Measurements from ENCODE around the gene PPM1H. TPM values are rescaled to one million over a fixed set of nuclear protein-coding genes. Genes with fewer than 3 reads are reported as not detected.

PPM1H gene
- polyA plus RNA-seq, 1 of the 3 experiments (the other 2 are of a cell fraction), result 0.13 TPM

DNA sequence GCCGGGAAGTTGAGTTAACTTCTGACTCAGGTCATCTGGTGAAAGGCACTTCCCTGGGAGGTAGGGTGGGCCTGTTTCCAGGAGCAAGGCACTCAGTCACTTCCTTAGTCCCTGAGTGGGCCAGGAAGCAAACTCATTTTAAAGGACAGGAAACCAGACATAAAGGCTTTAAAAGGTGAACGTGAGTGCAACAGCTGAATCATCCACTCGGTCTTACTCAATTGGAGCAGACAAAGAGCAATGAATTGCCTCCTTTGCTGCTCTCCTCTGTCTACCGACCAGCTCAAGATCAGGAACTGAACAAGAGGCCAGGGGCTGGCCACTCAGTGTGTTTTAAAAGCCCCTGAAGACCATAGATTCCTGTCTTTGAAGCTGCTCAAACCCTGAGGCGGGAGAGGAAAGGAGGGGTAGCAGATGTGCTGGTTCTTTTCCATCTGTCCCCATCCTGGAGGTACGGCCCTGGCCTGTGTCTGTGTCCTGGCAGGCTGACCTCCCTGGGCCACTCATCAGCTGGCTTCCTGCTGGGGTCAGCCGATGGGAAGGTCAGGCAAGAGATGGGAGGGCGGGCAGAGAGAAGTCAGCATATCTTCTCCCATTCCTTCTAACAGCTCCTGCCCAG is 148.9 kb downstream of the PPM1H start (continued):
- TF ChIP-seq, protein P1, sequence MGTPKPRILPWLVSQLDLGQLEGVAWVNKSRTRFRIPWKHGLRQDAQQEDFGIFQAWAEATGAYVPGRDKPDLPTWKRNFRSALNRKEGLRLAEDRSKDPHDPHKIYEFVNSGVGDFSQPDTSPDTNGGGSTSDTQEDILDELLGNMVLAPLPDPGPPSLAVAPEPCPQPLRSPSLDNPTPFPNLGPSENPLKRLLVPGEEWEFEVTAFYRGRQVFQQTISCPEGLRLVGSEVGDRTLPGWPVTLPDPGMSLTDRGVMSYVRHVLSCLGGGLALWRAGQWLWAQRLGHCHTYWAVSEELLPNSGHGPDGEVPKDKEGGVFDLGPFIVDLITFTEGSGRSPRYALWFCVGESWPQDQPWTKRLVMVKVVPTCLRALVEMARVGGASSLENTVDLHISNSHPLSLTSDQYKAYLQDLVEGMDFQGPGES (IDR thresholded peaks at IDR 0.05; ENCODE audit: low read depth, low read length), result no peak
- TF ChIP-seq ELF1 (IDR thresholded peaks at IDR 0.05) (peak; percentile 69), MEF2A (IDR thresholded peaks at IDR 0.05; ENCODE audit: borderline replicate concordance, low read depth) (peak; percentile 60; the same call in 1 of the 2 replicates), GABPA (IDR thresholded peaks at IDR 0.05; ENCODE audit: low read depth) (peak; percentile 45), RFX5 (IDR thresholded peaks at IDR 0.05; ENCODE audit: low read length) (peak; percentile 60), EP300 (IDR thresholded peaks at IDR 0.05; ENCODE audit: borderline replicate concordance in 1 of 2, low read depth in 1 of 2, low read length in 1 of 2) (peak in 1 of 2 experiments; percentile 88), RXRA (IDR thresholded peaks at IDR 0.05; ENCODE audit: borderline replicate concordance, low read depth) (peak; percentile 97), NRF1 (IDR thresholded peaks at IDR 0.05; ENCODE audit: low read depth, low read length) (no peak), PBX3 (IDR thresholded peaks at IDR 0.05) (peak; percentile 63), RCOR1 (IDR thresholded peaks at IDR 0.05; ENCODE audit: low read length) (no peak), FOXJ3 (CRISPR knock-in tag; IDR thresholded peaks at IDR 0.05) (no peak), TAF1 (IDR thresholded peaks at IDR 0.05; ENCODE audit: borderline replicate concordance, low read depth, low read length) (no peak; the same call in none of the 2 replicates), FOSL2 (IDR thresholded peaks at IDR 0.05; ENCODE audit: borderline replicate concordance, low read depth) (peak; percentile 86), EZH2phosphoT487 (IDR thresholded peaks at IDR 0.05; ENCODE audit: borderline replicate concordance, low read depth) (no peak), FOXM1 (IDR thresholded peaks at IDR 0.05; ENCODE audit: low read depth) (no peak; the same call in 1 of the 2 replicates), MXI1 (IDR thresholded peaks at IDR 0.05; ENCODE audit: low read depth, low read length) (no peak), USF1 (IDR thresholded peaks at IDR 0.05; ENCODE audit: borderline replicate concordance, low read depth) (no peak), POLR2AphosphoS5 (IDR thresholded peaks at IDR 0.05; ENCODE audit: low read depth, low read length) (0 out of 2 replicates have a peak, but pooled peaks have one; percentile 38), TEAD4 (IDR thresholded peaks at IDR 0.05; ENCODE audit: borderline replicate concordance, insufficient read depth) (0 out of 2 replicates have a peak, but pooled peaks have one; percentile 52)
- TF ChIP-seq, protein P2, sequence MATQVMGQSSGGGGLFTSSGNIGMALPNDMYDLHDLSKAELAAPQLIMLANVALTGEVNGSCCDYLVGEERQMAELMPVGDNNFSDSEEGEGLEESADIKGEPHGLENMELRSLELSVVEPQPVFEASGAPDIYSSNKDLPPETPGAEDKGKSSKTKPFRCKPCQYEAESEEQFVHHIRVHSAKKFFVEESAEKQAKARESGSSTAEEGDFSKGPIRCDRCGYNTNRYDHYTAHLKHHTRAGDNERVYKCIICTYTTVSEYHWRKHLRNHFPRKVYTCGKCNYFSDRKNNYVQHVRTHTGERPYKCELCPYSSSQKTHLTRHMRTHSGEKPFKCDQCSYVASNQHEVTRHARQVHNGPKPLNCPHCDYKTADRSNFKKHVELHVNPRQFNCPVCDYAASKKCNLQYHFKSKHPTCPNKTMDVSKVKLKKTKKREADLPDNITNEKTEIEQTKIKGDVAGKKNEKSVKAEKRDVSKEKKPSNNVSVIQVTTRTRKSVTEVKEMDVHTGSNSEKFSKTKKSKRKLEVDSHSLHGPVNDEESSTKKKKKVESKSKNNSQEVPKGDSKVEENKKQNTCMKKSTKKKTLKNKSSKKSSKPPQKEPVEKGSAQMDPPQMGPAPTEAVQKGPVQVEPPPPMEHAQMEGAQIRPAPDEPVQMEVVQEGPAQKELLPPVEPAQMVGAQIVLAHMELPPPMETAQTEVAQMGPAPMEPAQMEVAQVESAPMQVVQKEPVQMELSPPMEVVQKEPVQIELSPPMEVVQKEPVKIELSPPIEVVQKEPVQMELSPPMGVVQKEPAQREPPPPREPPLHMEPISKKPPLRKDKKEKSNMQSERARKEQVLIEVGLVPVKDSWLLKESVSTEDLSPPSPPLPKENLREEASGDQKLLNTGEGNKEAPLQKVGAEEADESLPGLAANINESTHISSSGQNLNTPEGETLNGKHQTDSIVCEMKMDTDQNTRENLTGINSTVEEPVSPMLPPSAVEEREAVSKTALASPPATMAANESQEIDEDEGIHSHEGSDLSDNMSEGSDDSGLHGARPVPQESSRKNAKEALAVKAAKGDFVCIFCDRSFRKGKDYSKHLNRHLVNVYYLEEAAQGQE (IDR thresholded peaks at IDR 0.05; ENCODE audit: low read depth, low read length), result 0 out of 2 replicates have a peak, but pooled peaks have one; percentile 4
- TF ChIP-seq, protein P3, sequence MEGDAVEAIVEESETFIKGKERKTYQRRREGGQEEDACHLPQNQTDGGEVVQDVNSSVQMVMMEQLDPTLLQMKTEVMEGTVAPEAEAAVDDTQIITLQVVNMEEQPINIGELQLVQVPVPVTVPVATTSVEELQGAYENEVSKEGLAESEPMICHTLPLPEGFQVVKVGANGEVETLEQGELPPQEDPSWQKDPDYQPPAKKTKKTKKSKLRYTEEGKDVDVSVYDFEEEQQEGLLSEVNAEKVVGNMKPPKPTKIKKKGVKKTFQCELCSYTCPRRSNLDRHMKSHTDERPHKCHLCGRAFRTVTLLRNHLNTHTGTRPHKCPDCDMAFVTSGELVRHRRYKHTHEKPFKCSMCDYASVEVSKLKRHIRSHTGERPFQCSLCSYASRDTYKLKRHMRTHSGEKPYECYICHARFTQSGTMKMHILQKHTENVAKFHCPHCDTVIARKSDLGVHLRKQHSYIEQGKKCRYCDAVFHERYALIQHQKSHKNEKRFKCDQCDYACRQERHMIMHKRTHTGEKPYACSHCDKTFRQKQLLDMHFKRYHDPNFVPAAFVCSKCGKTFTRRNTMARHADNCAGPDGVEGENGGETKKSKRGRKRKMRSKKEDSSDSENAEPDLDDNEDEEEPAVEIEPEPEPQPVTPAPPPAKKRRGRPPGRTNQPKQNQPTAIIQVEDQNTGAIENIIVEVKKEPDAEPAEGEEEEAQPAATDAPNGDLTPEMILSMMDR (IDR thresholded peaks at IDR 0.05), result no peak
- TF ChIP-seq, protein P4, sequence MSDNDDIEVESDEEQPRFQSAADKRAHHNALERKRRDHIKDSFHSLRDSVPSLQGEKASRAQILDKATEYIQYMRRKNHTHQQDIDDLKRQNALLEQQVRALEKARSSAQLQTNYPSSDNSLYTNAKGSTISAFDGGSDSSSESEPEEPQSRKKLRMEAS (IDR thresholded peaks at IDR 0.05; ENCODE audit: low read depth), result peak; percentile 20; the same call in 1 of the 2 replicates
